Lung (tissue), 12 donors: Measurements from ENCODE around the gene RETREG2. TPM values are rescaled to one million over a fixed set of nuclear protein-coding genes. Genes with fewer than 3 reads are reported as not detected.

Source experiments
- ATAC-seq: fragments of 200-7000 bp; cut with Tn5 transposase; one replicate; pipeline ENCODE4 v1.9.1; 2020; ENCODE audit warnings: moderate number of reproducible peaks; ENCODE audit not compliant: insufficient read depth, low FRiP score
- DNase-seq, 3 donors: peaks; one replicate each; pipeline ENCODE4 v3.0.0-alpha.2; 2013 to 2017
- H3K27ac ChIP-seq, 2 donors: one replicate each; pipeline ENCODE4 v1.5.1; 2013; ENCODE audit warnings: mild to moderate bottlenecking in 2 of 2, moderate library complexity in 2 of 2, control low read depth in 1 of 2, inconsistent platforms in 1 of 2, low read depth in 1 of 2, low read length in 1 of 2
- H3K27me3 ChIP-seq, 3 donors: one replicate each; pipeline ENCODE4 v1.5.1; 2013; ENCODE audit warnings: low read length in 2 of 3; ENCODE audit not compliant: control insufficient read depth in 3 of 3, insufficient read depth in 3 of 3
- H3K36me3 ChIP-seq, 4 donors: one replicate each; pipeline ENCODE4 v1.5.1; 2013; ENCODE audit warnings: low read length in 4 of 4, mild to moderate bottlenecking in 1 of 4, moderate library complexity in 1 of 4; ENCODE audit not compliant: control insufficient read depth in 4 of 4, insufficient read depth in 4 of 4
- H3K4me1 ChIP-seq, 5 donors: one replicate each; pipeline ENCODE4 v1.5.1; 2013; ENCODE audit warnings: low read length in 5 of 5, mild to moderate bottlenecking in 2 of 5, moderate library complexity in 1 of 5; ENCODE audit not compliant: control insufficient read depth in 5 of 5, insufficient read depth in 5 of 5
- H3K4me3 ChIP-seq: one replicate; pipeline ENCODE4 v1.5.1; 2013; ENCODE audit warnings: mild to moderate bottlenecking, control low read depth, moderate library complexity
- H3K9ac ChIP-seq, 2 donors: one replicate each; pipeline ENCODE4 v1.5.1; 2013; ENCODE audit warnings: low read length in 2 of 2, control low read depth in 1 of 2; ENCODE audit not compliant: insufficient read depth in 1 of 2
- H3K9me3 ChIP-seq, 4 donors: one replicate each; pipeline ENCODE4 v1.5.1; 2013; ENCODE audit warnings: low read length in 3 of 4, mild to moderate bottlenecking in 1 of 4, moderate library complexity in 1 of 4; ENCODE audit not compliant: control insufficient read depth in 4 of 4, insufficient read depth in 3 of 4
- WGBS, 2 donors: extraction: QIAGEN DNeasy Blood & Tissue Kit; methylation state at CpG; one replicate each; pipeline ENCODE4 v1.1.7; 2013; 5-methylcytosine and 5-hydroxymethylcytosine counted together
- polyA plus RNA-seq, 2 donors: library from polyadenylated mRNA; stranded (reverse); fragments of 200-250 nt; gene quantifications; one replicate each; pipeline ENCODE4 v1.2.1, GENCODE V29; 2013
- total RNA-seq, 2 donors: library from RNA; depleted of rRNA in 1 of 2; stranded (reverse); fragments of >200 nt in 1 of 2; gene quantifications; one replicate each; pipeline ENCODE4 v1.2.1, GENCODE V29; 2014 to 2021
- TF ChIP-seq, protein P1 (sequence below): IDR thresholded peaks from 2 replicates; pipeline ENCODE4 v1.5.1; 2012; ENCODE audit warnings: mild to moderate bottlenecking; ENCODE audit errors: control extremely low read depth, extremely low read depth
- donor health status: control.
- donor health status: control.
- donor health status: Bipolar disorder and iron deficiency.
- donor health status: healthy.
- donor health status: DM: yes; HTN: yes; CAD: no.

The RETREG2 gene
- total and polyA plus RNA-seq, 4 donors, result 42.1 to 80.6 (median 51.7) TPM

GRCh38 chr2:219204425-219205164 lies 26.5 kb downstream of the RETREG2 start:
- Histone ChIP-seq H3K27ac (no peak overlapping the region), H3K9ac (no peak overlapping the region), H3K4me3 (no peak overlapping the region), H3K4me1 (peaks cover 0 to 22% (median 12%) of the 10 kb centered on the region in 5 donors), H3K36me3 (peaks cover 0 to 12% (median 10%) of the 10 kb centered on the region in 4 donors), H3K27me3 (no peaks in the 10 kb centered on the region), H3K9me3 (no peaks in the 10 kb centered on the region)
- TF ChIP-seq, protein P1, sequence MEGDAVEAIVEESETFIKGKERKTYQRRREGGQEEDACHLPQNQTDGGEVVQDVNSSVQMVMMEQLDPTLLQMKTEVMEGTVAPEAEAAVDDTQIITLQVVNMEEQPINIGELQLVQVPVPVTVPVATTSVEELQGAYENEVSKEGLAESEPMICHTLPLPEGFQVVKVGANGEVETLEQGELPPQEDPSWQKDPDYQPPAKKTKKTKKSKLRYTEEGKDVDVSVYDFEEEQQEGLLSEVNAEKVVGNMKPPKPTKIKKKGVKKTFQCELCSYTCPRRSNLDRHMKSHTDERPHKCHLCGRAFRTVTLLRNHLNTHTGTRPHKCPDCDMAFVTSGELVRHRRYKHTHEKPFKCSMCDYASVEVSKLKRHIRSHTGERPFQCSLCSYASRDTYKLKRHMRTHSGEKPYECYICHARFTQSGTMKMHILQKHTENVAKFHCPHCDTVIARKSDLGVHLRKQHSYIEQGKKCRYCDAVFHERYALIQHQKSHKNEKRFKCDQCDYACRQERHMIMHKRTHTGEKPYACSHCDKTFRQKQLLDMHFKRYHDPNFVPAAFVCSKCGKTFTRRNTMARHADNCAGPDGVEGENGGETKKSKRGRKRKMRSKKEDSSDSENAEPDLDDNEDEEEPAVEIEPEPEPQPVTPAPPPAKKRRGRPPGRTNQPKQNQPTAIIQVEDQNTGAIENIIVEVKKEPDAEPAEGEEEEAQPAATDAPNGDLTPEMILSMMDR, result no peak
- ATAC-seq (no peak), DNase-seq (no peak)
- WGBS, 2 donors, result 91 to 95% methylated on average over 7 of the region's 7 CpGs

- H3K4me3 ChIP-seq, result no peak overlapping the region
- no peak for DNase-seq
- no peaks in the 10 kb centered on the region for H3K9me3 ChIP-seq
- no peaks in the 10 kb centered on the region for H3K27me3 ChIP-seq
- 86 to 91% methylated on average over 5 of the region's 5 CpGs for WGBS, 2 donors
- ATAC-seq, result no peak
- no peak overlapping the region for H3K9ac ChIP-seq
- peaks cover 0 to 22% (median 12%) of the 10 kb centered on the region in 5 donors for H3K4me1 ChIP-seq
- TF ChIP-seq, protein P1, result no peak
- H3K27ac ChIP-seq, result no peak overlapping the region
- peaks cover 3 to 15% (median 13%) of the 10 kb centered on the region in 4 donors for H3K36me3 ChIP-seq
Measured at GRCh38 chr2:219205165-219205538, 27.1 kb downstream of the RETREG2 start.

GRCh38 chr2:219205981-219206327 lies 27.9 kb downstream of the RETREG2 start:
- Histone ChIP-seq H3K27me3 (no peaks in the 10 kb centered on the region), H3K36me3 (peaks cover 4 to 15% (median 15%) of the 10 kb centered on the region in 4 donors), H3K4me1 (peaks cover 0 to 22% (median 12%) of the 10 kb centered on the region in 5 donors), H3K9me3 (no peaks in the 10 kb centered on the region), H3K9ac (peak overlapping the region; percentile 95 to 97), H3K4me3 (peak overlapping the region; percentile 44), H3K27ac (peak overlapping the region; percentile 79 to 93)
- no peak for ATAC-seq
- TF ChIP-seq, protein P1, result no peak
- WGBS, 2 donors, result 15 to 20% methylated on average over 7 of the region's 7 CpGs
- no peak for DNase-seq
